ENCODE results near the gene ADM.

ADM gene

DNA sequence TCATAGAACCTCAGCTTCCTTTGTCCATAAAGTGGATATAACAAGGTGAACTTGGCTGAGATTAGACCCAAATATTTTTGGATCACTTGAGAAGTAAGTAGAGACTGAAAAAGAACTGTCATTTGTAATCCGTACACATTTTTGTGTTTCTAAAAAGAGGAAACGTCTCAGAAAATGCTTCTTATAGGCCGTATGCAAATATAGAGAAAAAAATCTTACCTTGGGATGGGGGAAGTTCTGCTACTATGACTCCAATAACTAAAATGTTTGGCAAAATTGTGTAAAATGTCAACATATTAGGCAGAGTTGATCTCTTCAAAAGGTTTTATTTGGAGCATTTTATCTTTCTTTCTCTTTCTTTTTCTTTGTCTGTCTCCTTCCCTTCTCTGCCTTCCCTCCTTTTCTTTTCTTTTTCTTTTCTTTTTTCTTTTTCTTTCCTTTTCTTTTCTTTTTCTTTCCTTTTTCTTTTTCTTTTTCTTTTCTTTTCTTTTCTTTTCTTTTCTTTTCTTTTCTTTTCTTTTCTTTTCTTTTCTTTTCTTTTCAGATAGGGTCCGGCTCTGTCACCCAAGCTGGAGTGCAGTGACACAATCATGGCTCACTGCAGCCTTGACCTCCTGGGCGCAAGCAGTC is 48.2 kb downstream of the ADM start:
- Histone ChIP-seq H3K4me1 (ENCODE audit: control insufficient read depth, insufficient read depth, low read length) (peaks cover 10% of the 10 kb centered on the region), H3K9me3 (ENCODE audit: control insufficient read depth, low read length) (no peaks in the 10 kb centered on the region), H3K27ac (ENCODE audit: insufficient read depth, low read depth, low read length, poor library complexity, severe bottlenecking) (no peak overlapping the region), H3K36me3 (ENCODE audit: control insufficient read depth, insufficient read depth, low read length) (no peaks in the 10 kb centered on the region), H3K4me3 (ENCODE audit: insufficient read depth, low read depth, low read length) (no peak overlapping the region), H3K27me3 (ENCODE audit: control insufficient read depth, insufficient read depth, low read length, poor library complexity, severe bottlenecking) (peaks cover 85% of the 10 kb centered on the region)
- 54 to 59% methylated on average over 5 of the region's 5 CpGs for WGBS, 2 experiments

DNA sequence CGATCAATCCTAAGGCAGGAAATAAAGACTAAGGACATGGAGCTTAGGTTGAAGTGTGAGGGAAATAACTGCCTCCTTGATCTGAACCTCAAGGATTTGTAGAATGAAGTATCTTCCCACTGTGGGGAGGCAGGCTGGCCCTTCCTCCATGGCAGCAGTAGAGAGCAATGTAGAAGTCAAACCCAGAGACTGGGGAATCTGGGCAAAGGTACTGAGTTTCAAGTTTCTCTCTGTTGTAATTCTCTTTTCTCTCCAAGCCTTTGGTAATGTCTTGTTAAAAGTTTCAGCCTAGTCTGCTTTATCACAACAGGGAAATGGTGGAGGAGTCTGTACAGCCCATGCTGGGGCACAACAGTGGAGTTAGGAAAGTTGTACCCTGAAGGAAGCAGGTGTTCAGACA is 49.5 kb downstream of the ADM start:
- H3K4me3 ChIP-seq (ENCODE audit: insufficient read depth, low read depth, low read length) = no peak overlapping the region
- H3K9me3 ChIP-seq (ENCODE audit: control insufficient read depth, low read length) = no peaks in the 10 kb centered on the region
- H3K36me3 ChIP-seq (ENCODE audit: control insufficient read depth, insufficient read depth, low read length) = no peaks in the 10 kb centered on the region
- 96 to 100% methylated on average over 1 of the region's 1 CpG for WGBS, 2 experiments
- peaks cover 10% of the 10 kb centered on the region for H3K4me1 ChIP-seq (ENCODE audit: control insufficient read depth, insufficient read depth, low read length)
- H3K27me3 ChIP-seq (ENCODE audit: control insufficient read depth, insufficient read depth, low read length, poor library complexity, severe bottlenecking) = peaks cover 76% of the 10 kb centered on the region
- no peak overlapping the region for H3K27ac ChIP-seq (ENCODE audit: insufficient read depth, low read depth, low read length, poor library complexity, severe bottlenecking)

GRCh38 chr11:10355257-10355661 is 50.4 kb downstream of the ADM start:
- WGBS, 2 experiments = 46 to 50% methylated on average over 2 of the region's 2 CpGs
- H3K27me3 ChIP-seq (ENCODE audit: control insufficient read depth, insufficient read depth, low read length, poor library complexity, severe bottlenecking) = peaks cover 67% of the 10 kb centered on the region

DNA sequence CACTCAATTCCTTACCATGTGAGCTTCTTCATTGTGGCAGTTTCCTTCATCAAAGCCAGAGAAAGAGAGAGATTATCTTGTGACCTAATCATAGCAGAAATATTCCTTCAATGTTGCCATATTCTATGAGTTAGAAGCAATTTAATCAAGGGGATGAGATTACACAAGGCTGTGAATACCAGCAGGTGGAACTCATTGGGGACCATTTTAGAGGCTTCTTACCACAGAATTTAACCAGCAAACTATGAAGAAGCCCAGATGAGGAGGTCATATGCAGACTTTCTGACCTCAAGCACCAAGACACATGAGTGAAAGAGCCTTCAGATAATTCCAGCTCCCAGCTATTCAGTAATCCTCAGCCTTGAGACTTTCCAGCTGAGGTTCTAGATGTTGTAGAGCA is 51.3 kb downstream of the ADM start:
- Histone ChIP-seq H3K27me3 (ENCODE audit: control insufficient read depth, insufficient read depth, low read length, poor library complexity, severe bottlenecking) (peaks cover 58% of the 10 kb centered on the region), H3K9me3 (ENCODE audit: control insufficient read depth, low read length) (no peaks in the 10 kb centered on the region), H3K36me3 (ENCODE audit: control insufficient read depth, insufficient read depth, low read length) (no peaks in the 10 kb centered on the region), H3K27ac (ENCODE audit: insufficient read depth, low read depth, low read length, poor library complexity, severe bottlenecking) (no peak overlapping the region), H3K4me3 (ENCODE audit: insufficient read depth, low read depth, low read length) (no peak overlapping the region), H3K4me1 (ENCODE audit: control insufficient read depth, insufficient read depth, low read length) (peaks cover 10% of the 10 kb centered on the region)

More at GRCh38 chr11:10355257-10355661, 50.4 kb downstream of the ADM start:
- peaks cover 10% of the 10 kb centered on the region for H3K4me1 ChIP-seq (ENCODE audit: control insufficient read depth, insufficient read depth, low read length)
- no peak overlapping the region for H3K27ac ChIP-seq (ENCODE audit: insufficient read depth, low read depth, low read length, poor library complexity, severe bottlenecking)
- no peak overlapping the region for H3K4me3 ChIP-seq (ENCODE audit: insufficient read depth, low read depth, low read length)
- H3K9me3 ChIP-seq (ENCODE audit: control insufficient read depth, low read length) = no peaks in the 10 kb centered on the region
- H3K36me3 ChIP-seq (ENCODE audit: control insufficient read depth, insufficient read depth, low read length) = no peaks in the 10 kb centered on the region
